ENCODE measurements around the gene GNAT3.

DNA sequence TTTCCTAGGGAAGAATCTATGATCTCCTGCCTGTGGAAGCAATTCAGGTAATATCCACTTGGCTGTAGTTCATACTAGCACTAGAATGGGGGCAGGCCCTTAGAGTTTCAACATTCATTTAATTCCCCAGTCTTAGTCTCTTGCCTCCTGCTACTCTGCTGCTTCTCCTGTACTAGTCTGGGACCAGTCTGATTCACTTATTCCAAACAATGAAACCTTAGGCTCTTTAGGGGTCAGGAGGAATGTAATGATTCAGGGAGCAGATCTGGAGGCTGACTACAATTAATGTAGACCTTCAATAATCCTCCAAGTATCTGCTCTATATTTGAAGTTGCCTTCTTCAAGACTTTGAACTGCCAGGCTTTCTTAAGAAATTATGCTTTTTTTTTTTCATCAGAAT lies 101.8 kb downstream of the GNAT3 start:
- TF ChIP-seq GATA3 (IDR thresholded peaks at IDR 0.05; ENCODE audit: low read depth, low read length): no peak
- TF ChIP-seq GATA2 (IDR thresholded peaks at IDR 0.05; ENCODE audit: low read depth, low read length): no peak
